ENCODE measurements around the gene TIMP3. TPM values are rescaled to one million over a fixed set of nuclear protein-coding genes. Genes with fewer than 3 reads are reported as not detected.

TIMP3 gene
- total RNA-seq, 1 donor from 2014 or later, result 64.2 TPM

- Histone ChIP-seq H3K9ac (ENCODE audit: low read depth in 1 of 3, low read length in 3 of 3) (peak overlapping the region in 2 of 3 donors; percentile 44 to 60), H3K4me1 (ENCODE audit: control insufficient read depth in 3 of 3, insufficient read depth in 3 of 3, low read length in 3 of 3) (peaks cover 65 to 74% (median 71%) of the 10 kb centered on the region in 3 donors), H3K4me3 (ENCODE audit: low read length in 3 of 3) (peak overlapping the region in 1 of 3 donors; percentile 41), H3K36me3 (ENCODE audit: control insufficient read depth in 3 of 3, insufficient read depth in 3 of 3, low read length in 3 of 3) (peaks cover 0 to 8% (median 3%) of the 10 kb centered on the region in 3 donors), H3K9me3 (ENCODE audit: control insufficient read depth in 3 of 3, low read length in 3 of 3) (no peaks in the 10 kb centered on the region), H3K27me3 (ENCODE audit: control insufficient read depth in 3 of 3, insufficient read depth in 3 of 3, low read length in 3 of 3) (peaks cover 0 to 6% (median 0%) of the 10 kb centered on the region in 3 donors), H3K27ac (ENCODE audit: low read depth, low read length) (peak overlapping the region; percentile 61)
Observed at GRCh38 chr22:32827049-32827602, 25.6 kb downstream of the TIMP3 start.

- Histone ChIP-seq H3K27ac (ENCODE audit: low read depth, low read length) (peak overlapping the region; percentile 61), H3K4me1 (ENCODE audit: control insufficient read depth in 3 of 3, insufficient read depth in 3 of 3, low read length in 3 of 3) (peaks cover 64 to 76% (median 65%) of the 10 kb centered on the region in 3 donors)
Observed at GRCh38 chr22:32828150-32828549, 26.6 kb downstream of the TIMP3 start.

GRCh38 chr22:32828561-32828960 is 27.1 kb downstream of the TIMP3 start:
- H3K9ac ChIP-seq (ENCODE audit: low read depth in 1 of 3, low read length in 3 of 3), result no peak overlapping the region
- no peak overlapping the region for H3K4me3 ChIP-seq (ENCODE audit: low read length in 3 of 3)
- H3K27ac ChIP-seq (ENCODE audit: low read depth, low read length), result peak overlapping the region; percentile 61
- H3K4me1 ChIP-seq (ENCODE audit: control insufficient read depth in 3 of 3, insufficient read depth in 3 of 3, low read length in 3 of 3), result peaks cover 63 to 72% (median 64%) of the 10 kb centered on the region in 3 donors
- H3K36me3 ChIP-seq (ENCODE audit: control insufficient read depth in 3 of 3, insufficient read depth in 3 of 3, low read length in 3 of 3), result peaks cover 0 to 8% (median 4%) of the 10 kb centered on the region in 3 donors
- H3K27me3 ChIP-seq (ENCODE audit: control insufficient read depth in 3 of 3, insufficient read depth in 3 of 3, low read length in 3 of 3), result peaks cover 0 to 6% (median 0%) of the 10 kb centered on the region in 3 donors
- H3K9me3 ChIP-seq (ENCODE audit: control insufficient read depth in 3 of 3, low read length in 3 of 3), result no peaks in the 10 kb centered on the region

More at GRCh38 chr22:32828150-32828549, 26.6 kb downstream of the TIMP3 start:
- Histone ChIP-seq H3K9ac (ENCODE audit: low read depth in 1 of 3, low read length in 3 of 3) (no peak overlapping the region), H3K9me3 (ENCODE audit: control insufficient read depth in 3 of 3, low read length in 3 of 3) (no peaks in the 10 kb centered on the region), H3K27me3 (ENCODE audit: control insufficient read depth in 3 of 3, insufficient read depth in 3 of 3, low read length in 3 of 3) (peaks cover 0 to 6% (median 0%) of the 10 kb centered on the region in 3 donors), H3K36me3 (ENCODE audit: control insufficient read depth in 3 of 3, insufficient read depth in 3 of 3, low read length in 3 of 3) (peaks cover 0 to 6% (median 2%) of the 10 kb centered on the region in 3 donors), H3K4me3 (ENCODE audit: low read length in 3 of 3) (no peak overlapping the region)

GRCh38 chr22:32829451-32829851 is 27.9 kb downstream of the TIMP3 start:
- Histone ChIP-seq H3K4me1 (ENCODE audit: control insufficient read depth in 3 of 3, insufficient read depth in 3 of 3, low read length in 3 of 3) (peaks cover 59 to 71% (median 66%) of the 10 kb centered on the region in 3 donors), H3K27ac (ENCODE audit: low read depth, low read length) (peak overlapping the region; percentile 62), H3K9me3 (ENCODE audit: control insufficient read depth in 3 of 3, low read length in 3 of 3) (no peaks in the 10 kb centered on the region), H3K4me3 (ENCODE audit: low read length in 3 of 3) (no peak overlapping the region), H3K27me3 (ENCODE audit: control insufficient read depth in 3 of 3, insufficient read depth in 3 of 3, low read length in 3 of 3) (peaks cover 0 to 6% (median 0%) of the 10 kb centered on the region in 3 donors), H3K9ac (ENCODE audit: low read depth in 1 of 3, low read length in 3 of 3) (no peak overlapping the region), H3K36me3 (ENCODE audit: control insufficient read depth in 3 of 3, insufficient read depth in 3 of 3, low read length in 3 of 3) (peaks cover 0 to 8% (median 5%) of the 10 kb centered on the region in 3 donors)

- H3K9me3 ChIP-seq (ENCODE audit: control insufficient read depth in 3 of 3, low read length in 3 of 3), result no peaks in the 10 kb centered on the region
- no peak overlapping the region for H3K4me3 ChIP-seq (ENCODE audit: low read length in 3 of 3)
- peaks cover 0 to 8% (median 5%) of the 10 kb centered on the region in 3 donors for H3K36me3 ChIP-seq (ENCODE audit: control insufficient read depth in 3 of 3, insufficient read depth in 3 of 3, low read length in 3 of 3)
- peaks cover 57 to 72% (median 63%) of the 10 kb centered on the region in 3 donors for H3K4me1 ChIP-seq (ENCODE audit: control insufficient read depth in 3 of 3, insufficient read depth in 3 of 3, low read length in 3 of 3)
- peak overlapping the region; percentile 62 for H3K27ac ChIP-seq (ENCODE audit: low read depth, low read length)
- peaks cover 0 to 6% (median 0%) of the 10 kb centered on the region in 3 donors for H3K27me3 ChIP-seq (ENCODE audit: control insufficient read depth in 3 of 3, insufficient read depth in 3 of 3, low read length in 3 of 3)
- H3K9ac ChIP-seq (ENCODE audit: low read depth in 1 of 3, low read length in 3 of 3), result no peak overlapping the region
Observed at GRCh38 chr22:32830473-32830872, 29.0 kb downstream of the TIMP3 start.

- Histone ChIP-seq H3K9ac (ENCODE audit: low read depth in 1 of 3, low read length in 3 of 3) (no peak overlapping the region), H3K27me3 (ENCODE audit: control insufficient read depth in 3 of 3, insufficient read depth in 3 of 3, low read length in 3 of 3) (peaks cover 0 to 6% (median 0%) of the 10 kb centered on the region in 3 donors), H3K4me3 (ENCODE audit: low read length in 3 of 3) (no peak overlapping the region), H3K4me1 (ENCODE audit: control insufficient read depth in 3 of 3, insufficient read depth in 3 of 3, low read length in 3 of 3) (peaks cover 59 to 72% (median 63%) of the 10 kb centered on the region in 3 donors), H3K36me3 (ENCODE audit: control insufficient read depth in 3 of 3, insufficient read depth in 3 of 3, low read length in 3 of 3) (peaks cover 0 to 8% (median 5%) of the 10 kb centered on the region in 3 donors), H3K27ac (ENCODE audit: low read depth, low read length) (peak overlapping the region; percentile 62), H3K9me3 (ENCODE audit: control insufficient read depth in 3 of 3, low read length in 3 of 3) (no peaks in the 10 kb centered on the region)
Observed at GRCh38 chr22:32830957-32831356, 29.5 kb downstream of the TIMP3 start.

- H3K9me3 ChIP-seq (ENCODE audit: control insufficient read depth in 3 of 3, low read length in 3 of 3), result no peaks in the 10 kb centered on the region
- peaks cover 56 to 73% (median 66%) of the 10 kb centered on the region in 3 donors for H3K4me1 ChIP-seq (ENCODE audit: control insufficient read depth in 3 of 3, insufficient read depth in 3 of 3, low read length in 3 of 3)
- H3K36me3 ChIP-seq (ENCODE audit: control insufficient read depth in 3 of 3, insufficient read depth in 3 of 3, low read length in 3 of 3), result peaks cover 0 to 8% (median 5%) of the 10 kb centered on the region in 3 donors
- H3K27ac ChIP-seq (ENCODE audit: low read depth, low read length), result peak overlapping the region; percentile 62
- no peak overlapping the region for H3K4me3 ChIP-seq (ENCODE audit: low read length in 3 of 3)
- peaks cover 0 to 6% (median 0%) of the 10 kb centered on the region in 3 donors for H3K27me3 ChIP-seq (ENCODE audit: control insufficient read depth in 3 of 3, insufficient read depth in 3 of 3, low read length in 3 of 3)
- no peak overlapping the region for H3K9ac ChIP-seq (ENCODE audit: low read depth in 1 of 3, low read length in 3 of 3)
Observed at GRCh38 chr22:32831584-32831983, 30.1 kb downstream of the TIMP3 start.

- Histone ChIP-seq H3K4me1 (ENCODE audit: control insufficient read depth in 3 of 3, insufficient read depth in 3 of 3, low read length in 3 of 3) (peaks cover 53 to 72% (median 62%) of the 10 kb centered on the region in 3 donors), H3K9ac (ENCODE audit: low read depth in 1 of 3, low read length in 3 of 3) (no peak overlapping the region), H3K9me3 (ENCODE audit: control insufficient read depth in 3 of 3, low read length in 3 of 3) (no peaks in the 10 kb centered on the region), H3K4me3 (ENCODE audit: low read length in 3 of 3) (no peak overlapping the region), H3K27ac (ENCODE audit: low read depth, low read length) (peak overlapping the region; percentile 62), H3K36me3 (ENCODE audit: control insufficient read depth in 3 of 3, insufficient read depth in 3 of 3, low read length in 3 of 3) (peaks cover 0 to 8% (median 5%) of the 10 kb centered on the region in 3 donors), H3K27me3 (ENCODE audit: control insufficient read depth in 3 of 3, insufficient read depth in 3 of 3, low read length in 3 of 3) (peaks cover 0 to 6% (median 0%) of the 10 kb centered on the region in 3 donors)
Observed at GRCh38 chr22:32832174-32832573, 30.7 kb downstream of the TIMP3 start.

- Histone ChIP-seq H3K9me3 (ENCODE audit: control insufficient read depth in 3 of 3, low read length in 3 of 3) (no peaks in the 10 kb centered on the region), H3K36me3 (ENCODE audit: control insufficient read depth in 3 of 3, insufficient read depth in 3 of 3, low read length in 3 of 3) (peaks cover 0 to 6% (median 2%) of the 10 kb centered on the region in 3 donors), H3K4me1 (ENCODE audit: control insufficient read depth in 3 of 3, insufficient read depth in 3 of 3, low read length in 3 of 3) (peaks cover 48 to 53% (median 51%) of the 10 kb centered on the region in 3 donors), H3K4me3 (ENCODE audit: low read length in 3 of 3) (no peak overlapping the region), H3K27ac (ENCODE audit: low read depth, low read length) (no peak overlapping the region), H3K9ac (ENCODE audit: low read depth in 1 of 3, low read length in 3 of 3) (no peak overlapping the region), H3K27me3 (ENCODE audit: control insufficient read depth in 3 of 3, insufficient read depth in 3 of 3, low read length in 3 of 3) (no peaks in the 10 kb centered on the region)
Observed at GRCh38 chr22:32836280-32837123, 35.0 kb downstream of the TIMP3 start.
